CD4-positive, CD25-positive, alpha-beta regulatory T cell (primary cell): ENCODE measurements around the gene FOXJ2. TPM values are rescaled to one million over a fixed set of nuclear protein-coding genes. Genes with fewer than 3 reads are reported as not detected.
"Not testable (repeated sequence)": the region's sequence is repeated elsewhere in the genome, so short reads cannot be mapped to it uniquely, and the experiment has no call there.

Experiments used
- ATAC-seq, 2 donors: fragments of 150-1000 bp; cut with Tn5 transposase; one replicate each; pipeline ENCODE4 v1.10.0; 2021; ENCODE audit warnings: low read depth in 2 of 2, moderate number of reproducible peaks in 2 of 2, moderate library complexity in 1 of 2
- DNase-seq, 3 donors: peaks; one replicate each; pipeline versions ENCODE4 v3.0.0 to v3.0.0-alpha.2; 2012 to 2022; ENCODE audit warnings: mixed read lengths in 1 of 3
- H3K27ac ChIP-seq: one replicate; pipeline ENCODE4 v1.7.0; 2013; ENCODE audit warnings: mild to moderate bottlenecking, low read length; ENCODE audit not compliant: insufficient read depth, poor library complexity, severe bottlenecking
- H3K27me3 ChIP-seq: one replicate; pipeline ENCODE4 v1.7.0; 2013; ENCODE audit warnings: low read length; ENCODE audit not compliant: control insufficient read depth, insufficient read depth
- H3K36me3 ChIP-seq: one replicate; pipeline ENCODE4 v1.7.0; 2013; ENCODE audit warnings: mild to moderate bottlenecking, low read length, moderate library complexity; ENCODE audit not compliant: control insufficient read depth, insufficient read depth
- H3K4me1 ChIP-seq: 2 replicates; pipeline ENCODE4 v1.7.0; 2013; ENCODE audit warnings: mild to moderate bottlenecking, low read length; ENCODE audit not compliant: insufficient read depth, control insufficient read depth, poor library complexity, severe bottlenecking
- H3K4me3 ChIP-seq: one replicate; pipeline ENCODE4 v1.7.0; 2013; ENCODE audit warnings: low read depth, mild to moderate bottlenecking, low read length, moderate library complexity
- H3K9me3 ChIP-seq, 2 experiments: 1 replicate in 1 of 2; 2 replicates in 1 of 2; pipeline ENCODE4 v1.7.0; 2013; ENCODE audit warnings: low read length in 2 of 2, mild to moderate bottlenecking in 1 of 2, moderate library complexity in 1 of 2; ENCODE audit not compliant: control insufficient read depth in 2 of 2
- H3K27ac Mint-ChIP-seq, 3 donors: one replicate each; pipeline ENCODE4 v1.8.0; 2020 to 2022; ENCODE audit warnings: mild to moderate bottlenecking in 3 of 3, mixed read lengths in 3 of 3, moderate library complexity in 2 of 3
- H3K27me3 Mint-ChIP-seq: one replicate; pipeline ENCODE4 v1.8.0; 2022; ENCODE audit warnings: mild to moderate bottlenecking, mixed read lengths
- H3K36me3 Mint-ChIP-seq: one replicate; pipeline ENCODE4 v1.8.0; 2020; ENCODE audit warnings: mixed read lengths
- H3K4me1 Mint-ChIP-seq, 4 donors: one replicate each; pipeline ENCODE4 v1.8.0; 2020 to 2022; ENCODE audit warnings: mixed read lengths in 4 of 4, mild to moderate bottlenecking in 1 of 4
- H3K4me3 Mint-ChIP-seq, 4 donors: one replicate each; pipeline ENCODE4 v1.8.0; 2020 to 2022; ENCODE audit warnings: mild to moderate bottlenecking in 4 of 4, mixed read lengths in 4 of 4, moderate library complexity in 3 of 4
- H3K9me3 Mint-ChIP-seq, 7 donors: one replicate each; pipeline ENCODE4 v1.8.0; 2020 to 2022; ENCODE audit warnings: mixed read lengths in 7 of 7, mild to moderate bottlenecking in 3 of 7, moderate library complexity in 2 of 7
- polyA plus RNA-seq, 4 donors: library from polyadenylated mRNA; unstranded; fragments of 300-500 nt; fragmentation: Illumina TruSeq; gene quantifications; one replicate each; pipeline ENCODE4 v1.2.3, GENCODE V29; 2021
- total RNA-seq: library from RNA; stranded (reverse); gene quantifications from one replicate; pipeline ENCODE4 v1.2.3, GENCODE V29; 2022

FOXJ2 gene
- total and polyA plus RNA-seq, 5 donors from 2014 or later: 6.6 to 26.1 (median 8.4) TPM

DNA sequence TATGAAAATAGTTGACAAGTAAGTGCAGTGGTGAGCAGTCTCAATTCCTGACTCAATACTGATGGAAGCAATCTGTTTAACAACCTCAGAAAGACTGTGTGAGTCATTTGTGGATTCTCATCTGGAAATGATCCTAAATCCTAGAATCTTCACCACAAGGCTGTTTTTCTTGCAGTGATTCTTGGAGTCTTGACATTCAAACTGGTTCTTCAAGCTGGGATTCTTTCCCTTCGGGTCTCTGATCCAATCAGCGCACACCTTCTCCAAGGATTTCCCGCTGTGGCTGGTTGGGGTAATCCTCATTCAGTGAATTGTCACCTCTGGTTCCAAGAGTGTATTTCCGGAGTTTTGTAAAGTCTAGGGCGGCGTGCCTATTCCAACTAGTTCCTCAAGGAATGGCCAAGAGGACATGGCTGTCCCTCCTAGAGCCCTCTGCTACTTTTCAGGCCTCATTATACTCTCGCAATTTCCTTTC lies 37.7 kb upstream of the FOXJ2 start:
- H3K4me1 ChIP-seq: peaks cover 31% of the 10 kb centered on the region
- no peak overlapping the region for H3K4me3 Mint-ChIP-seq
- peaks cover 0 to 3% of the 10 kb centered on the region in 2 experiments for H3K9me3 ChIP-seq
- H3K27ac ChIP-seq: no peak overlapping the region
- no peak overlapping the region for H3K27ac Mint-ChIP-seq
- DNase-seq: no peak
- no peaks in the 10 kb centered on the region for H3K27me3 ChIP-seq
- H3K9me3 Mint-ChIP-seq: peaks cover 0 to 3% (median 0%) of the 10 kb centered on the region in 7 donors
- H3K4me1 Mint-ChIP-seq: peaks cover 16 to 24% (median 19%) of the 10 kb centered on the region in 4 donors
- H3K4me3 ChIP-seq: no peak overlapping the region
- H3K36me3 Mint-ChIP-seq: no peaks in the 10 kb centered on the region
- no peaks in the 10 kb centered on the region for H3K27me3 Mint-ChIP-seq
- ATAC-seq: no peak
- no peaks in the 10 kb centered on the region for H3K36me3 ChIP-seq

DNA sequence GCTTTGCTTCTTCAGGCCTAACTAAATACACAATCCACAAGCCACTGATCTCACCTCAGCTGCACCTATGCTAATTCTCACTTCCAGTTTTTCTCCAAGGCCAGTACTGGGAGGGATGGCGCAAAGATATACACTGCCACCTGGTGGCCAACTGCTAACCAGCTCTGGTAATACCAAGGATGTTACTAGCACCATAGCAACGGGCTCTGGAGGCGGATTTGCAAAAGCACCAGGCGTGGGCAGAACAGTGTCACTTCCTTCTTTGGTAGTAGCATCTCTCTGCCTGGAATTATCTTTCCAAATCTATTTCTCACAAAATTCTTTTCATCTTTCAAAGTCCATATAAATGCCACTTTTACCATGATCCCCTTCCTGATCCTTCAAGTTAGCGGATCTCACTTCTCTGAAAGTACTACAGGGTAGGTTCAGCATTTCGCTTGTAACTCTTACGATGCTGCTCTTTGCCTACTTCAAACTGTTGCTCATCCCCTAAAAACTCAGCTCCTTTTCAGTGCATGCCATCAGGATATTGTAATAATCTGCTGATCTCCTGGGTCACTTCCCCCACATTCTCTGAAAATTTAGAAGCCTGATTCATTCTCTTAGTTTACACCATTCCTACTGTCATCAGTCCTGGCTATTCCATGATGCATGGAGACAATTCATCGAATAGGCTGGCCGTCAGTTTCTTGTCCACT lies 37.1 kb upstream of the FOXJ2 start:
- Histone ChIP-seq H3K36me3 (no peaks in the 10 kb centered on the region), H3K4me3 (peak overlapping the region; percentile 40), H3K4me1 (peaks cover 24% of the 10 kb centered on the region), H3K9me3 (peaks cover 0 to 3% of the 10 kb centered on the region in 2 experiments), H3K27me3 (no peaks in the 10 kb centered on the region), H3K27ac (peak overlapping the region; percentile 49)
- Mint-ChIP-seq H3K4me3 (no peak overlapping the region), H3K27ac (no peak overlapping the region), H3K4me1 (peaks cover 9 to 18% (median 13%) of the 10 kb centered on the region in 4 donors), H3K27me3 (no peaks in the 10 kb centered on the region), H3K9me3 (peaks cover 0 to 3% (median 0%) of the 10 kb centered on the region in 7 donors), H3K36me3 (no peaks in the 10 kb centered on the region)
- DNase-seq (peak; percentile 65 to 89 (median 82)), ATAC-seq (peak; percentile 100)

DNA sequence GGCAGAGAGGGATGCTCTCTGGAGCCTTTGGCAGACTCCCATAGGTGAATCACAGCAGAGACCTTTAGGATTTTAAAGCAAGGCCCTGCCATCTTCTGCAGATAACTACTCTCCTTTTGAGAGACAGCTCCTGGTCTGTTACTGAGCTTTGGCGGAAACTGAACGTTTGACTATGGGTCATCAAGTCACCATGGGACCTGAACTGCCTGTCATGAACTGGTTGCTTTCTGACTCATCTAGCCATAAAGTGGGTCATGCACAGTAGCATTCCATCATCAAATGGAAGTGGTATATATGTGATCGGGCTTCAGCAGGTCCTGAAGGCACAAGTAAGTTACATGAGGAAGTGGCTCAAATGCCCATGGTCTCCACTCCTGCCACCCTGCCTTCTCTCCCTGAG lies 31.7 kb upstream of the FOXJ2 start:
- not testable (repeated sequence) for H3K9me3 Mint-ChIP-seq, H3K27ac ChIP-seq, H3K4me3 Mint-ChIP-seq, H3K4me1 Mint-ChIP-seq, H3K27me3 ChIP-seq, ATAC-seq, H3K4me3 ChIP-seq, DNase-seq, H3K9me3 ChIP-seq, H3K36me3 Mint-ChIP-seq, H3K27ac Mint-ChIP-seq, H3K36me3 ChIP-seq, H3K4me1 ChIP-seq
- H3K27me3 Mint-ChIP-seq: peaks cover 18% of the 10 kb centered on the region

DNA sequence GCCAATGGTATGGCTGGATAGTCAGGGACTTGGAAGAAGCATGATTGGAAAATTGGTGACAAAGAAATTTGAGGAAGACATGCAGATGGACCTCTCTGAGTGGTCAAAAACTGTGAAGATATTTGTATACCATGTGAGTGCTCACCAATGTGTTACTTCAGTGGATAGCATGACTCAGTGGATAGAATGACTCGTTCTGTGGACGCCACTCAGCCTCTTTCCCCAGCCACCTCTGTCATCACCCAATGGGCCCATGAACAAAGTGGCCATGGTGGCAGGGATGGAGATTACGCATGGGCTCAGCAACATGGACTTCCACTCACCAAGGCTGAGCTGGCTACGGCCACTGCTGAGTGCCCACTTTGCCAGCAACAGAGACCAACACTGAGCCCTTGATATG lies 31.0 kb upstream of the FOXJ2 start:
- H3K4me1 Mint-ChIP-seq, H3K36me3 ChIP-seq, H3K4me3 ChIP-seq, H3K27ac ChIP-seq, H3K9me3 ChIP-seq, H3K4me1 ChIP-seq, DNase-seq, H3K4me3 Mint-ChIP-seq, H3K9me3 Mint-ChIP-seq, H3K27ac Mint-ChIP-seq, H3K27me3 ChIP-seq, H3K36me3 Mint-ChIP-seq, ATAC-seq: not testable (repeated sequence)
- H3K27me3 Mint-ChIP-seq: peaks cover 18% of the 10 kb centered on the region

DNA sequence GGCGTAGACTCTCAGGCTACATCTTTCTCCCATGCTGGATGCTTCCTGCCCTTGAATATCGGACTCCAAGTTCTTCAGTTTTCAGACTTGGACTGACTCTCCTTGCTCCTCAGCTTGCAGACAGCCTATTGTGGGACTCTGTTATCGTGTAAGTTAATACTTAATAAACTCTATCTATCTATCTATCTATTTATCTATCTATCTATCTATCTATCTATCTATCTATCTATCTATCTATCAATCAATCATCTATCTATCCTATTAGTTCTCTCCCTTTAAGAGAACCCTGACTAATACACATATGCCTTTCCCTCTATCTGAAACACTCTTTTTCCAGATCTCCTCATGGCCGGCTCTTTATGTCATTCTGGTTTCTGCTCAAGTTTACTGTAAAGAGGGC lies 27.6 kb upstream of the FOXJ2 start:
- H3K4me1 ChIP-seq, H3K36me3 ChIP-seq, H3K4me1 Mint-ChIP-seq, H3K27ac ChIP-seq, H3K9me3 ChIP-seq, H3K4me3 ChIP-seq, H3K9me3 Mint-ChIP-seq, H3K27ac Mint-ChIP-seq, DNase-seq, H3K27me3 ChIP-seq, H3K36me3 Mint-ChIP-seq, ATAC-seq, H3K4me3 Mint-ChIP-seq: not testable (repeated sequence)
- H3K27me3 Mint-ChIP-seq: peaks cover 30% of the 10 kb centered on the region

DNA sequence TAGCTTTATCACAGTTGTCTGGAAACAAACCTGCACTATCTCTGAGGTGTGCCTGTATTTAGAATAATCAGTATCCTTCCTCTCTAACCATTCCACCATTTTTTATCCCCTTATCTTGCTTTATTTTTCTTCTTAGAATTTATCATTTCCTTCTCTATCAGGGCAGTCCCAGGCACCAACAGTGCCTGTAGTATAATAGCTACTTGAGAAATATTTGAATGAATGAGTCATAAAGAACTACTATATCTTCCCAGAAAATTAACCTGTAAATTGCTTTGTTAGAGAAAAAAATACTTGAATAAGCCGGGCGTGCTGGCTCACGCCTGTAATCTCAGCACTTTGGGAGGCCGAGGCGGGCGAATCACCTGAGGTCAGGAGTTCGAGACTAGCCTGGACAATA lies 21.2 kb upstream of the FOXJ2 start:
- Histone ChIP-seq H3K4me1 (no peaks in the 10 kb centered on the region), H3K36me3 (no peaks in the 10 kb centered on the region), H3K27me3 (no peaks in the 10 kb centered on the region), H3K4me3 (no peak overlapping the region), H3K27ac (no peak overlapping the region), H3K9me3 (no peaks in the 10 kb centered on the region)
- no peak for DNase-seq
- H3K36me3 Mint-ChIP-seq: no peaks in the 10 kb centered on the region
- no peak overlapping the region for H3K27ac Mint-ChIP-seq
- H3K9me3 Mint-ChIP-seq: peaks cover 0 to 9% (median 0%) of the 10 kb centered on the region in 7 donors
- H3K4me1 Mint-ChIP-seq: no peaks in the 10 kb centered on the region
- H3K27me3 Mint-ChIP-seq: peaks cover 43% of the 10 kb centered on the region
- no peak for ATAC-seq
- no peak overlapping the region for H3K4me3 Mint-ChIP-seq

DNA sequence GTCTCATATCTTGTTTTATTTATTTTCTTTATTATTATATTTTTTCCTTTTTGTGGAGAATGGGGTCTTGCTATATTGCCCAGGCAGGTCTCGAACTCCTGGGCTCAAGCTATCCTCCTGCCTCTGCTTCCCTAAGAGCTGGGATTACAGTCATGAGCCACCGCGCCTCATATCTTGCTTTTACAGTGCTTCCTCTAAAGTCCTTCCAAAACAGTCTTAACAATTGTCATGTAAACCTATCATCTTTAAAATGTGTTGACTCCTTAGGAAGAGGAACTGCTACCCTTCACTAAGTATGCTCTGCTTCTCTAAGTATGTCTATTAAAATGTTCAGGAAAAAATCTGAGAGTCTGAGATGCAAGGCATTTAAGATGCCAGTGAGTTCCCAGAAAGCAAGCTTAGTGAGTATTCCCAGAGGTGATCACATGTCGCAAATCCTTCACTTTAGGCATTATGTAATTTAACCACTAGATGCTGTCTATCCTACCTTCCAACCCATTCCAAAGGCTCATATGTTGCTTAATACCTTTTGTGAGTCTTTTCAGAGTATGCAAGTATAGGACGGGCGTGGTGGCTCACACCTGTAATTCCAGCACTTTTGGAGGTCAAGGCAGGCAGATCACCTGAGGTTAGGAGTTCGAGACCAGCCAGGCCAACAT lies 19.7 kb upstream of the FOXJ2 start:
- Histone ChIP-seq H3K27ac (no peak overlapping the region), H3K4me1 (no peaks in the 10 kb centered on the region), H3K27me3 (peaks cover 9% of the 10 kb centered on the region), H3K36me3 (no peaks in the 10 kb centered on the region), H3K4me3 (no peak overlapping the region), H3K9me3 (no peaks in the 10 kb centered on the region)
- Mint-ChIP-seq H3K27ac (no peak overlapping the region), H3K4me3 (no peak overlapping the region), H3K27me3 (peaks cover 52% of the 10 kb centered on the region), H3K4me1 (no peaks in the 10 kb centered on the region), H3K36me3 (no peaks in the 10 kb centered on the region), H3K9me3 (peaks cover 0 to 9% (median 0%) of the 10 kb centered on the region in 7 donors)
- ATAC-seq: no peak
- DNase-seq: no peak

DNA sequence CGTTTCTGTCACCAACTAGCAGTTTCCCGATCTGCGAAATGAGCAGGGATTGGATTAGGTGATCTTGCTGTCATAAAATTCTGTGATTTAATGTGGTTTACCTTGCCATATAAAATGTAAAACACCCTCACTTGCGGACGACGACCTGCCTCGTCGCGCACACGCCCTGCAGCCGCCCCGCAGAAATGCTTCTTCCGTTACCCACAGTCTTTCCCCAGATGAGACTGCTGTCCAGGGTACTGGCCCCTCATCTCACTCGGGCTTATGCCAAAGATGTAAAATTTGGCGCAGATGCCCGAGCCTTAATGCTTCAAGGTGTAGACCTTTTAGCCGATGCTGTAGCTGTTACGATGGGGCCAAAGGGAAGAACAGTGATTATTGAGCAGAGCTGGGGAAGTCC lies 17.7 kb upstream of the FOXJ2 start:
- H3K36me3 ChIP-seq: no peaks in the 10 kb centered on the region
- H3K9me3 ChIP-seq: no peaks in the 10 kb centered on the region
- H3K4me1 ChIP-seq: peaks cover 11% of the 10 kb centered on the region
- H3K4me1 Mint-ChIP-seq: peaks cover 0 to 5% (median 2%) of the 10 kb centered on the region in 4 donors
- peaks cover 9% of the 10 kb centered on the region for H3K27me3 ChIP-seq
- peaks cover 58% of the 10 kb centered on the region for H3K27me3 Mint-ChIP-seq
- H3K27ac Mint-ChIP-seq: no peak overlapping the region
- no peaks in the 10 kb centered on the region for H3K36me3 Mint-ChIP-seq
- no peak overlapping the region for H3K27ac ChIP-seq
- peaks cover 0 to 9% (median 0%) of the 10 kb centered on the region in 7 donors for H3K9me3 Mint-ChIP-seq
- DNase-seq (no peak), ATAC-seq (no peak)
- H3K4me3 ChIP-seq: no peak overlapping the region
- H3K4me3 Mint-ChIP-seq: no peak overlapping the region
